Sigmoid colon (tissue), 4 donors: Measurements from ENCODE around the gene FBXL7.

Source experiments
- CTCF ChIP-seq, 4 experiments: fragments of 450-650 bp in 3 of 4; fragments of 200-600 bp in 1 of 4; IDR thresholded peaks; one replicate each; pipeline ENCODE4 v1.5.1; 2016 to 2019; ENCODE audit warnings: antibody characterized with exemption in 4 of 4, mild to moderate bottlenecking in 3 of 4, moderate library complexity in 2 of 4
- EP300 ChIP-seq, 4 donors: sonication (generic); formaldehyde crosslinking; IDR thresholded peaks; one replicate each; pipeline ENCODE4 v1.6.1; 2017; ENCODE audit warnings: antibody characterized with exemption in 4 of 4
- POLR2A ChIP-seq, 2 donors: fragments of 450-650 bp; IDR thresholded peaks; one replicate each; pipeline ENCODE4 v1.6.1; 2016; ENCODE audit warnings: antibody characterized with exemption in 2 of 2, mild to moderate bottlenecking in 2 of 2, moderate library complexity in 2 of 2
- POLR2AphosphoS5 ChIP-seq, 4 donors: sonication (generic); formaldehyde crosslinking; IDR thresholded peaks; one replicate each; pipeline ENCODE4 v1.6.1; 2017; ENCODE audit warnings: antibody characterized with exemption in 4 of 4

- TF ChIP-seq POLR2A (IDR thresholded peaks at IDR 0.05) (no peak), CTCF (IDR thresholded peaks at IDR 0.05) (no peak), POLR2AphosphoS5 (IDR thresholded peaks at IDR 0.05) (no peak), EP300 (IDR thresholded peaks at IDR 0.05) (no peak)
These were observed 169.8 kb downstream of the FBXL7 start for GRCh38 chr5:15669826-15670225.
